ENCODE results near the gene FHIT. TPM values are rescaled to one million over a fixed set of nuclear protein-coding genes. Genes with fewer than 3 reads are reported as not detected.

FHIT gene
- total and polyA plus RNA-seq, 7 donors = 0.98 to 10.4 (median 4.0) TPM

- no peak overlapping the region for H3K4me3 ChIP-seq
- no peaks in the 10 kb centered on the region for H3K4me1 ChIP-seq
- H3K9me3 ChIP-seq = no peaks in the 10 kb centered on the region
- H3K27me3 ChIP-seq (ENCODE audit: insufficient read depth in 3 of 3, low read length in 2 of 3) = no peaks in the 10 kb centered on the region
- 90 to 95% (median 92%) methylated on average over 3 of the region's 3 CpGs for WGBS, 3 donors
- no peak for TF ChIP-seq CTCF (IDR thresholded peaks at IDR 0.05)
- H3K36me3 ChIP-seq (ENCODE audit: insufficient read depth in 1 of 2, low read depth in 1 of 2) = no peaks in the 10 kb centered on the region
- intact Hi-C loops (cut with DNase I) = no loop called here
- no peak for DNase-seq
- ATAC-seq = no peak
- no peak overlapping the region for H3K27ac ChIP-seq
Measured at GRCh38 chr3:59904296-59904695, 1347.0 kb downstream of the FHIT start.

GRCh38 chr3:59899061-59899460, 1352.2 kb downstream of the FHIT start:
- Histone ChIP-seq H3K27me3 (ENCODE audit: insufficient read depth in 3 of 3, low read length in 2 of 3) (no peaks in the 10 kb centered on the region), H3K27ac (no peak overlapping the region)
- no peak for DNase-seq

GRCh38 chr3:59895972-59896371, 1355.3 kb downstream of the FHIT start:
- Histone ChIP-seq H3K9me3 (no peaks in the 10 kb centered on the region), H3K36me3 (ENCODE audit: insufficient read depth in 1 of 2, low read depth in 1 of 2) (no peaks in the 10 kb centered on the region), H3K4me1 (no peaks in the 10 kb centered on the region), H3K27me3 (ENCODE audit: insufficient read depth in 3 of 3, low read length in 2 of 3) (no peaks in the 10 kb centered on the region), H3K4me3 (no peak overlapping the region), H3K27ac (no peak overlapping the region)
- DNase-seq = no peak
- TF ChIP-seq CTCF (IDR thresholded peaks at IDR 0.05) = no peak
- intact Hi-C loops (cut with DNase I) = no loop called here
- no peak for ATAC-seq
- WGBS, 3 donors = 70 to 76% (median 75%) methylated on average over 3 of the region's 3 CpGs

More at GRCh38 chr3:59899061-59899460, 1352.2 kb downstream of the FHIT start:
- H3K4me3 ChIP-seq = no peak overlapping the region
- intact Hi-C loops (cut with DNase I) = no loop called here
- ATAC-seq = peak in 3 of 4 donors; percentile 40 to 69 (median 68)
- no peak for TF ChIP-seq CTCF (IDR thresholded peaks at IDR 0.05)
- 52 to 86% (median 86%) methylated on average over 1 of the region's 1 CpG for WGBS, 3 donors
- H3K9me3 ChIP-seq = no peaks in the 10 kb centered on the region
- H3K4me1 ChIP-seq = no peaks in the 10 kb centered on the region
- no peaks in the 10 kb centered on the region for H3K36me3 ChIP-seq (ENCODE audit: insufficient read depth in 1 of 2, low read depth in 1 of 2)

DNA sequence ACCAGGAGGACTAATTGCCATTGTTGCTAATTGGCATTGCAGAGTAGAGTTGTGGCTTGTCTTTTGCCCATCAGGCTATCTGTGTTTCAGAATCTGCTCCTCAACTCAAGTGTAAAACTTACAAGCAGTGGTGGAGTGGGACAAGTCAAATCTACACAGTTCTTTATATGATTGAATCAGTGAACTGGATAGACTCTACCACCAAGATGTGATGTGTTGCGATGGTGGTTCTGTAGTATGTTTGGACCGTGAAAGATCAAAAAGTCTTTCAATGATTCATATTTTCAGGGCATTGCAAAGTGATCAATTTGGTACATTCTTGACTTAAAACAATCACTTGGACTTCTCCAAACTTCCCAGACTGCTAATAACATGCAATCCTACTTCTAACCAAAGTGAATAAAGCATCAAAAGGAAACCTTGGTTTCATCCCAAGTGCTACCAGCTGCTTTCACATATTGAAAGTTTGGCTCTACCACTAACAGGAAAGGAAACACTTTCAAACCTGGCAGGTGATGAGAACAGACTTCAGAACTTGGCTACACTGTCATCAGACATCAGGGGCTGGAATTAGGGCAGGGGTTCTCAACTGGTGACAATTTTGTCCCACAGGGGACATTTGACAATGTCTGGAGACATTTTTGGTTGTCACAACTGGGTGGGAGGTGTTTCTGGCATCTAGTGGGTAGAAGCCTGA, 1356.7 kb downstream of the FHIT start:
- H3K36me3 ChIP-seq (ENCODE audit: insufficient read depth in 1 of 2, low read depth in 1 of 2) = no peaks in the 10 kb centered on the region
- no peaks in the 10 kb centered on the region for H3K4me1 ChIP-seq
- ATAC-seq = no peak
- H3K27ac ChIP-seq = no peak overlapping the region
- no peak for DNase-seq
- intact Hi-C loops (cut with DNase I) = no loop called here
- H3K9me3 ChIP-seq = no peaks in the 10 kb centered on the region
- no peak for TF ChIP-seq CTCF (IDR thresholded peaks at IDR 0.05)
- H3K4me3 ChIP-seq = no peak overlapping the region
- no peaks in the 10 kb centered on the region for H3K27me3 ChIP-seq (ENCODE audit: insufficient read depth in 3 of 3, low read length in 2 of 3)
- WGBS, 3 donors = 97 to 100% (median 98%) methylated on average over 2 of the region's 2 CpGs

GRCh38 chr3:59890639-59891038, 1360.6 kb downstream of the FHIT start:
- DNase-seq = no peak
- intact Hi-C loops (cut with DNase I) = no loop called here
- TF ChIP-seq CTCF (IDR thresholded peaks at IDR 0.05) = no peak

More at GRCh38 chr3:59890639-59891038, 1360.6 kb downstream of the FHIT start:
- no peak for ATAC-seq
- Histone ChIP-seq H3K27me3 (ENCODE audit: insufficient read depth in 3 of 3, low read length in 2 of 3) (no peaks in the 10 kb centered on the region), H3K4me3 (no peak overlapping the region), H3K27ac (no peak overlapping the region), H3K36me3 (ENCODE audit: insufficient read depth in 1 of 2, low read depth in 1 of 2) (no peaks in the 10 kb centered on the region), H3K9me3 (no peaks in the 10 kb centered on the region), H3K4me1 (no peaks in the 10 kb centered on the region)
- WGBS, 3 donors = 90 to 99% (median 97%) methylated on average over 3 of the region's 3 CpGs

All from psoas muscle (tissue), 8 donors.